ENCODE results near the gene OGT.

DNA sequence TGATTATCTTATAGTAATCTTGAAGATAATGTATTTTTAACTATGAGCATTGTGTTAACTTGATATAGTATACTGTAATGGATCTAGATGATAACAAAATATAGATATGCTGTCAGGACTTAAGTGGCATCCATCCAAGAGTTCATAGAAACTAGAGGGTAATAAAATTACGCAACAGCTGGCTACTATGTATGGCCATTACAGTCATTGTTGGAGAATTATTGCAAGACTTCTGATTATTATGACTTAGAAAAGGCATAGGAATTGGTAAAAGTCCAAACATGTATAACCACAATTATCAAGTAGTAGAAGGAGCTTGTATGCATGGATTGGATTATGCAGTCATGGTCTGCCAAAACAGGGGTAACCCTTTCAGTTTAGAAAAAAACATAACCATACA, 9.5 kb downstream of the OGT start:
- no peak for TF ChIP-seq POLR2AphosphoS5 (IDR thresholded peaks at IDR 0.05; ENCODE audit: low read depth, low read length)
- no peak for TF ChIP-seq TAF1 (IDR thresholded peaks at IDR 0.05; ENCODE audit: low read depth, low read length)
- TF ChIP-seq POLR2A (IDR thresholded peaks at IDR 0.05; ENCODE audit: low read depth, low read length) = no peak

Data from GM12891 (cell line).